Mesenteric fat pad (tissue), 1 donor: ENCODE data around the gene FKBP14. TPM values are rescaled to one million over a fixed set of nuclear protein-coding genes. Genes with fewer than 3 reads are reported as not detected.
"Not testable (repeated sequence)": the region's sequence is repeated elsewhere in the genome, so short reads cannot be mapped to it uniquely, and the experiment has no call there.

Experiments
- DNase-seq: peaks from one replicate; pipeline ENCODE4 v3.0.0-alpha.2; 2020; ENCODE audit warnings: low spot score
- total RNA-seq: library from RNA; stranded (reverse); fragmentation: NEBNext Ultra II Directional; extraction: Animal tissue kit (Norgen Biotek cat#: 25700); gene quantifications from one replicate; pipeline ENCODE4 v1.2.1, GENCODE V29; 2021
- donor health status: DM: yes; HTN: yes; CAD: no.

Gene FKBP14
- total RNA-seq, 1 donor from 2014 or later, result 19.8 TPM

DNA sequence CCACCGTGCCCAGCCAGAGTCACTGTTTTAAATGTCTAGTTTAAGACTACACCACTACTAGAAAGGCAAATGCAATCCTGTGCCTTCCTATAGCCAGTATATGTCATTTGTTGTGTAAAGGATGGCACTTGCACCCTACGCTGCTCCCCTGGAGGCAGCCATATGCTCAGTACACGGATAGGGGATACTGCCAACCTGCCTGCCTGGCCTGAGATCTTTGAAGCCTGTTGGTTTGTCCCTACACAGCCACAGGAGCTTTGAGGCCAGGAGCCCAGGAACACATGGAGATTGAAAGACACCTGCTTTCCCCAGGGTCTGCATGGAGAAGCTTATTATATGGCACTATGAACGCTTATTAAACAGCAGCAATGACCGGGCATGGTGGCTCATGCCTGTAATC lies 34.6 kb downstream of the FKBP14 start:
- no peak for DNase-seq

DNA sequence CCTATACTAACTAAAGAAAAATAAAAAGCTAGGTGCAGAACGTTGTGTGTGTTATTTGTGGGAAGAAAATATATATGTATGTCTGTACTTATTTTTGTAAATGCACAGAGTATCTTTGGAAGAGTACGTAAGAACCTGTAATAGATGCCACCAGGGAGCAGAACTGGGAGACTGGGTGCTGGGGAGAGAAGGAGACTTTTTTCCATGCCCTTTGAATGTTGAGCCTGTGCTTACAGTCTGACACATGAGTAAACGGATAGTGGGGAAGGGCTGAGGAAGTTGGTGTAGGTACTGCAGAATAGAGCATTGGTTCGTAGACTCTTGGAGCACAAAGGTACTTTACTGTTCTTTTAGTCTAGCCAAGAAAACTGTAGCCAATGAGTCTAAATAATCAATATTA lies 35.6 kb downstream of the FKBP14 start:
- no peak for DNase-seq

DNA sequence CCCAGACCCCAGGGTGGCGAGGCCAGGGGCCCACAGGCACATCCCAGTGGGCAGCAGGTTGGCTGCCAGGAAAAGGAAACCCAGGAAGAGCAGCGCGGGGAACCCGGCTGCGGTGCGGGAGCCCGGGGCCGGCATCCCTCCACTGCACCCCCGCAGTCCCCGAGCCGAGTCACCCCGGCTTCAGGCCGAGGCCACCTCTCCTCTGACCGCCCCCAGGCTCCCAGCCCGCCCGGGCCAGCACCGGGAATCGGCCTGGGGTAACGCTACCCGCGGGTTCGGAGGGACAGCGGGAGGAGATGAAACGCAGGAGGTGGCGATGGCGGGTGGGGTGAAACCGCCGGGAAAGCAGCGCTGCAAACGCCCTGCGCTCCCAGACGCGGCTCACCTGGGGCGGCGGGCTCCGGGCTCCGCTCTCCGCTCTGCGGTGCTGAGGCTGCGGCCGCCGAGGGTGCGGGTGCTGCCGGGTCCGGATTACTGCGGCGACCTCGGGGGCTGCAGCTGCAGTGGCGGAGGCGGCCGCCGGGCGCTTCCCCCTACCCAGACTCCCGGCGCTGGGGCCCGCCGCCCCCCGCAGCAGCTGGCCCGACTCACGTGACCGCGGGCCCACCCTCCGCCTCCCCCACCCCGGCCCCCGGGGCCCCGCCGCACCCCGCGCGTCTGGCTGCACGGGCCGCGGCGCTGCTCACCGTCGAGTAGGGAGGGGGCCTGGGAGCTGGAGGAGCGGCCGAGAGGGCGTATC lies 37.1 kb downstream of the FKBP14 start, which contains the start of gene SCRN1:
TSS of gene SCRN1 (minus strand) at position 545 of the 739 bp plus-strand sequence. CDS start 20,734 bp downstream, outside the sequence.
- DNase-seq, result no peak

DNA sequence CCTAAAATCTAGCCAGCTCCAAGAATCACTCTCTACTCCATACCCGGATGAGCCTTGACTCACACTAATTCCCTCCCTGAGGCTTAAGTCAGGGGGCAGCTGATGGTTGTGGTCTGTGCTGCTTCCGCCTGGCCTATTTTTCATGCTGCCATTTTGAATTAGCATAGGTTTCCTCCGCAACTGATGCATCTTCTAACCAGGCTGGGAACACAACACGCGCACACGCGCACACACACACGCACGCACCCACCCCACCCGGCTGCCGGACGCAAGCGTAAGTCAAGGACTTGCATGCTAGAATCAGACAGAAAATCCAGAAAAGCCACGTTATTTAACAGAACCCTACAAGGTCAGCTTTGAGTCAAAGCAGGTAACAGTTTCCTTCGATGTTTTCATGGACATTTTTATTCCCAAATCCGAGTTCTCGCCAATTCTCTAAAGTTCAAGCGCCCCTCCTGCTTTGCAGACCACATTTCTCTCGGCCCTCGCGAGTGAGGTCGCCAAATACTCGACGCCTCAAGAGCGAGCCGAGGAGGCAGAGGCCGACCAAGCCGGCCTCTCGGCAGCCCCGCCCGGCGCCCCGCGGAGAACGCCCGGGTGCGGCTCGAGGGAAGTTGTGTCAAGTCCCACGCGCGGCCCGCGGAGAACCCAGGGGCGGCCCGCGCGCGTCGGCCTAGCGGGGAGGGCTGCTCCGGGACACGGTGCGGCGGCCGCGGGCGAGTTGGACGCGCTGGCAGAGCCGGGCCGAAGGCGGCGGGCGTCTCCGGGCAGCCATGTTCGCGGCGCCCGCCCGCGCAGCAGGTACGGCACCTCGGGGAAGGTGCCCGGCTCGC lies 37.9 kb downstream of the FKBP14 start:
- no peak for DNase-seq

DNA sequence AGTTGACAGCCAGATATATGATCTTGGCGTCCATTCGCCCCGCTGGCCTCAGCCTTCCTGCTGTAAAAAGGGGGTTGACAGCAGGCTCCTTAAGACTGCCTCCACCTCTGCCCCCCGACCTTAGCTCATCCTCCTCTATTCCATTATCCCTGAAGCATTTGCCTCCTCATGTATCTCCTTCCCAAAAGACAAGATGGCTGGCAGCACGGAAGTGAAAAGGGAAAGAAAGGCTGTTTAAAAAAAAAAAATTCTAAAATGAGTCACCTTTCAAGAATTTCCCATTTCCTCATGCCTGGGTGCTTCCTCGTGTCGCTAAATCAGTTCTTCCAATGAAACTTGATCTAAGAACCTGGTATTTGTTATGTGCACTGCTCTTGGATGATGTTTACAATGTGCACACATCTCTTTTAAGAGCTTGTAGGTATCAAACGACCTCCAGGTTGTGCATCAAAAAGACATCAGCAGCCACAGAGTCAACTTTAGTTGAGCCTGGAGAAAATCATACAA lies 38.6 kb downstream of the FKBP14 start:
- no peak for DNase-seq

DNA sequence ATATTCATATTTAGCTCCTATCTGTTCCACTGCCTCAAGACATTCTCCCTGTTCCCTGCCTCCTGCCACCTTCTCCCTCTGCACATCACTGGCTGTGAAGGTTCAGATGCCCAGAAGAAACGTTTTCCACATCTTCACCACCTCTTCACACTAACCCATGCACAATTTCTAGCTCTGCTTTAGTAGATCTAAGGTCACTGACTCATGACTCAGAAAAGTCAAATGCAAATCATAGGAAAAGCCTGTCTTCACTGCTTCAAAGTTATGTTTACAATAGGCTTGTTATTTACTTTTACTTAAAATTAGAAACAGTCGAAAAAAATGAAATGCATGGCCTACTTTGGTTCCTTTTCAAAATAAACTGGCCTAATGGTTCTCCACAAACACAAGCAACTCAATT lies 39.4 kb downstream of the FKBP14 start:
- no peak for DNase-seq

DNA sequence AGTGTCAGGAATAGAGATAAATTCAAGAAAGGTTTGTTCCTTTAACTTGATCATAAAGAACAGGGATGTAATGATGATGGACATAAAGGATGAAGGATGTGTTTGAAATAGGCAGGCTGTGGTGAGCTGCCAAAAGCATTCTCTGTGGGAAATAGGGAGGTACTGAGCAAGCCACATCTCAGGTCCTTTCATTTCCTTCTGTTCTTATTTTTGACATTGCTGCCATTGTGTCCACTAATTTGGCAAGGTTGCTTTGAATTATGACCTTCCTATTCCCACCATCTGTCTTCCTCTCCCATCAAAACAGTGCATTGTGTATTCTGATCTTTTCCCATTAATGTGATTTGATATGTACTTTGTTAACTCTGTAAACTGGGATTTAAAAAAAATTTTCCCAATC lies 46.4 kb downstream of the FKBP14 start:
- no peak for DNase-seq

DNA sequence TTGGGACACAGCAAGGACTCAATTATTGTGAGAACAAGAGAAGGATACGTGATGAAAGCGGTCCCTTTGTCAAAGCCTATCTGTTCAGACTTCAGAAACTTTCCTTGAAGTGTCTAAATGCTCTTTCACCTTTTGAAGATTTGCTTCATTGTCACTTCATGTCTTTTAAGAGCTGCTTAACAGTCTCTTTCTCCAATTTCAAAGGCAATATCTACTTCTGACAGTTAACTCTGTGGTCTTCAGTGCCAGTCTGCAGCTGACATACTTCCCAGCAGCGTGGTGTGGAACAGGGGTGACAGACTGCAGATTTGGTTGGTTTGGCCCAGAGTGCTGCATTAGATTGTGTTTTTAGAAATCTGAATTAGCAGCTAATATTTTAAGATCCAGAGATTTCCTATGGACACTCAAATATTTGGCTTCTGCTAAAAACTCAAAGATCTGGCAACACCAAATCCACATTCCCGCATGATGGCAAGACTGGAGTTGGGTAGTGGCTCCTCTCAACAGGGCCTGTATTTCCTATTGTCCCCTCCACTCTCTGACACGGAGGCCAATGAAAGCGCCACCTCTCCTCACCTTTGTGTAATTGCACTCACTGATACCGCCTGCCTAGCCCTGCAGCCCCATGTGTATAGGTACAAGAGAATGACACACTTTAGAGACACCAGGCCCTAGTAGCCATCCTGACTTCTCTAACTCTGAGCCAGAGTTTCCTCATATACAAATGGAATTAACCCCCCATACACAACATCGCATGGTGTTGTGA lies 48.4 kb downstream of the FKBP14 start:
- DNase-seq, result no peak

DNA sequence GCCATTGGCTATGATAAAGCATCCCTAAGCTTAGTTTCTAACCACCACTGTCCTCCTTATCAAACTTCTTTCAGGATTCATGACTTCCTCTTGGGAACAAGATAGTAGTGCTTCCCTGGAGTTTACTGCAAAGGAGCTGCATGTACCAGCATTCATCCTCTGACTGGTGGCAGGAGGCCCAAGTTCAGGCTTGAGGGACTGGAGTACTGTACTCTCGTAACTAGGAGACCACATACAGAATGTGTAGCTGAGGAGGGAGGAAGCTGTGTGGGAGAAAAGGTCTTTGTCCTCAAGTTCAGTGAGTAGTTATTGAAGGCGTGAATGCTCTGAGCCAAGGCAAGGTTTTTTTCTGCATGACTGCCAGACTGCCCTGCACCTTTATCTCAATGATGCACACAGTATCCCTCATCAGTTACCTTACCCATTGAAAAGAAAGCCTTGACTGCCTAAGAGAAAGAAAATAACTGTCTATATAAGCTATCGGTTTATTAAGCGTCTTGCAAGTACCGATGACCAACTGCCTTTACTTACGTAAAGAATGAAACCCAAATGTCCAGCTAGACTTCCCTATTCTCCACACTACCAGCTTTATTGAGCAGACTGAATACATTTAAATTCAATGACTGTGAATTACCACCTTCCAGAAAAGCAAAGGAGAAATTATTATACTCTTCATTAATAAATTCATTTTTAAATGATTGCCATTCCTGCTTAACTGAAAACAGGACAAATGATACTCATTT lies 49.7 kb downstream of the FKBP14 start:
- DNase-seq, result no peak

DNA sequence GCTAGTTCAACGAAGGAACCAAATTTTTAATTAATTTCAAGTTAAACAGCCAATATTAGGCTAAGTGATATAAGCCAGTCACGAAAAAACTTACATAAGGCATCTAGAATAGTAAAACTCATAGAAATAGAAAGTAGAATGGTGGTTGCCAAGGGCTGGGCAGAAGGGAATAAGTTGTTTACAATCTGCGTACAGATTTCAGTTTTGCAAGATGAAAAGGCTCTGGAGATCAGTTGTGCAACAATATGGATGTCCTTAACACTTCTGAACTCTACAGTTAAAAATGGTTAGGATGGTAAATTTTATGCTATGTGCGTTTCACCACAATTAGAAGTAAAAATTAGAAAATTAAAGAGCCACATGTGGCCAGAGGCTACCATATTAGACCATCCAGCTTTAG lies 50.2 kb downstream of the FKBP14 start:
- no peak for DNase-seq

DNA sequence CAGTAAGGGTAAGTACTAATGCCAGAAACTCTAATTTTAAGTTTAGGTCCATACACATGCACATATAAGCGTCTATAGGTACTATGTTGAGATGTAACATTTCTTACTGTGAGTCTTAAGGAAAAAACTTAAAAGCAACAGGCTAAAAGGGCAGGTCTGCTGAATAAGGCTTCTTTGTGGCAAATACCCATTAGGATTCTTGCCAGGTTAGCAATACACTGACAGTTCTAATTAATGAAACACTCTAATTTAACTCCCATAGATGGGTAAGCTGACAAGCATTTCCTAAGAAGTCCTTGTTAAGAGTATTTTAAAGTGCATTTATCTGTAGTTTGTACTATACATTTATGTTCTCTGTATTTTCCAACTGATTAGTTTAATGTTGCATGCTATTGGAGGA lies 50.9 kb downstream of the FKBP14 start:
- DNase-seq, result no peak

DNA sequence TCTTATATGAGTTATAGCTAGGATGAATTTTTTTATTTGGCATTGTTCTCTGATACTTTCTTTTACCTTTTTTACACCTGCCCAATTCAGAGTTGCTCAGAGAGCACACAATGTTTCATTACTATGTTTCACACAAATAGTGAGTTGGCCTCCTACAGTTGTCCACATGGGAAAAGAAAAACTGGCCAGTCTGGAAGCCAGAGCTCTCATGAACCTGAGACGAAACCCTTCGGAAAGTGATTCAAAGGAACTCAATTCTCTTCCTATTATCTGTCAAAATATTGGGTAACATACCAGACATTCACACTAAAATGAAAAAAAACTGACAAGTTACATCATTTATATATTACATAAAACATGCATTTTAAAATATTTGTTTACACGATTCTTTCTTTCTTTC lies 52.2 kb downstream of the FKBP14 start:
- no peak for DNase-seq

DNA sequence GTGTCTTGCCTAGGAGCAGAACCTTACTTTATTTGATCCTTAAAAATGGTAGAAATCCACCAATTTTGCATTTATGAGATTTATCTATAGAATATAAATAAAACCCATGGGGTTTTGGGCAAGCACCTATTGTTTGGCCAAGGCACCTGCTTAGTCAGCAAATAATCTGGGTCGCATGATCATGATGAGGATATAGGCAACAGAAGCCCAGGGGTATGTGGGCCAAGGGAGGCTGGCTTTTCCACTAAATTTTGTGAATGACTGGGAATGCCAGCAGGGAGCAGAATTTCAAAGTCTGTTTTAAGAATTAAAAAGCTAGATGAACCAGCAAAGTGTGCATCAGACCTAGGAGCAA lies 54.2 kb downstream of the FKBP14 start:
- no peak for DNase-seq

DNA sequence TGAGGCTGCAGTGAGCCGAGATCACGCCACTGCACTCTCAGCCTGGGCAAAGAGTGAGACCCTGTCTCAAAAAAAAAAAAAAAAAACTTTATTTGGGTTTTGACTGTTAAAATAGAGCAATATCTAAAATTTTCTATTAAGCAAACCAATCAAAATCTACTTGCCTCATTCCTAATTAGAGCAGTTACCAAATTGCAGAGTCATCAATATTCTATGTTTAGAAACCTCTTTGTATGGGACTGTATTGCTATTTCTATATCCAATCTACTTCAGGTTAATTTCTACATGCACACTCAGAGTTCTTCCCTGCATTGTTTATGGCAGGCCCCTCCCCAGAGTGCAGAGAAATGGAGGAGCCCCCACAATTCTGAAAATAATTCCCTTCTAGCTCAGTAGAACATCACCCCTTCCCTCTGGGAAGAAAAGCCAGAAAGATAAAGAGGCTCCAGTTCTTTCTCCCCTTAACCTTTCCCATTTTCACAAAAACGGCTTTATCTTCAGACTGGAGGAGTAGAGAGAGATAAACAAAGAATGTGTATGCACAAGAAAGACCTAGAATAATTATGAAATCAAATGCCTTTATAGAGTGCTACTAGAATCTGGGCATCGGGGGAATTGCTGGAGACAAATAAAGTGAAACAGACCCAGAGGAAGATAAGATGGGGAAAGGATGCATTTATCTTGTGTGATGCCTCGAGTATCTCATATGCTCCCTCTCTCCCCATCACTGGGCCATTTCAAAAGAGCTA lies 54.8 kb downstream of the FKBP14 start:
- no peak for DNase-seq

DNA sequence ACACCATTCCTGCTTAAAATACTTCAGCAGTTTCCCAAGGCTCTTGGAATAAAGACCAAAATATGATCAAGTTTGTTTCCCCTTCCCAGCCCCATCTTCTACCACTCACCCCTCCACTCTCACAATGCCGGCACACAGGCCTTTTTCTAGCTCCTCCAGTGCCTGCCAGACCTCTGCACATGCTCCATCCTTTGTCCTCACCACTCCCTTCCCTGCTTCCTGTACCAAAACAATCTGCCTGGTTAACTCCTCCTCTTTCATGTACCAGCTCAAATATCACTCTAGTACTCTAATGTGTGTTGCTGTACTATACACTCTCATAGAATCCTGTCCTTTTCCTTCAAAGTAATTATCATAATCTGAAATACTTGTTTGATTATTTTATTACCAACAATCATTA lies 56.3 kb downstream of the FKBP14 start:
- no peak for DNase-seq

DNA sequence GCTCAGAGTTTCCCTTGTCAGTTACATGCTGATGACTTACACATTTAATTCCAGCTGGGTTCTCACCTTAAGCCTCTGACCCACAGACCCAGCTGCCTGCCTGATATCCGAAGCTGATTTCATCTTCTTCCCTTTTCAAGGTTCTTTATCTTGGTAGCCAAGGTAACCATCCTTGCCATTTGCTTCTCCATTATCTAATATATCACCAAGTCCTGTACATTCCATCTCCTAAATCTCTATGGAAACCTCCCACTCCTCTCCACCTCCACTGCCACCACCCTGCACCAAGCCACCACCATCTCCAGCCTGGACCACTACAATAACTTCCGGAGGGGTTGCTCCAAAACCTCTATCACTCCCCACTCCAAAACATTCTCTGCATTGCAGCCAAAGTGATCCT lies 56.8 kb downstream of the FKBP14 start:
- DNase-seq, result no peak

DNA sequence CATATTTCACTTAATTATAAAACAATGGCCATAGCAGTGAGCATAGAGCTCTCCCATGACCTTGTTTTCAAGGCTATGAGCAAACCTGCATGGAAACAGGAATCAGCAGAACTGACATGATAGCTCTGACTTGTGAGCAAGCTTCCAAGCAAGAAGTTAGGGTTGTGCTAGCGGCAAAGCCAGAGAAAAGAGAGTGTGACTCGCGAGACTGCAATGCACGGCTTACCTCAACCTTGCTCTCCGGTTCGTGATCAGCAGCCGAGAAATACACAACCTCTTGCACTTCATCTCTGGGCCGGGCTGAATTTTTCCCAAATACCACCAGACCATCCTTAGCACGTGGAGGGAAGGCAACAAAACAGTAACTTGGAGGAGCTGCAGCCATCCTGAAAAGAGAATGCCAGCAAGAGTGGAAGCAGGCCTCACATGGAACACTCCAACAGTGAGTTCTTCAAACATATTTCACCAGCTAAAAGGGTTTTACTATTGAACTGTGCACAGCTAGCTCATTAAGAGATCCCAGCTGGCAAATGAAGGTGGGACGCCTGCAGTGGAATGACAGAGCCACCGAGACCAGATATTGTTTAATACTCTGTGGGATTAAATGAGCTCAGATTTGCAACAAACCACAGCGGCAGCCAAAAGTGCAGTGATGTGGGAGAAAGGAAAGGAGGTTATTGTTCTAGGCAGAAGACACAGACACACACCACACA lies 57.7 kb downstream of the FKBP14 start:
- DNase-seq, result no peak

DNA sequence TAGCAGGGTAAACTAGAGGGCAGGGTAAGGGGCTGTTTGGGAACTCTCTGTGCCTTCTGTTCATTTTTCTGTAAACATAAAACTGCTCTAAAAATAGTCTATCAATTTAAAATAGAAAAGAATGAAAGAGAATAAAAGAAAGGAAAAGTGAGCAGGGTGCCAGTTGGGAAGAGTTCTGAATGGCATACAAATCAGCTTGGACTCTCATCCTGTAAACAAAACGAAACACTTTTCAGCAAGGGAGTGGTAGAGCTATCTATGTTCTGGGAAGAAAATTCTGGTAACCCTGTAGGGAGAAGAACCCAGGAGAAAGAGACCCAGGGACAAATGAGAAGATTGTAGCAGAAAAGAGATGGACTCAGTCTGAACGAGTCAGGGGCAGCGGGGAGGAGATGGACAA lies 61.5 kb downstream of the FKBP14 start:
- DNase-seq, result no peak

DNA sequence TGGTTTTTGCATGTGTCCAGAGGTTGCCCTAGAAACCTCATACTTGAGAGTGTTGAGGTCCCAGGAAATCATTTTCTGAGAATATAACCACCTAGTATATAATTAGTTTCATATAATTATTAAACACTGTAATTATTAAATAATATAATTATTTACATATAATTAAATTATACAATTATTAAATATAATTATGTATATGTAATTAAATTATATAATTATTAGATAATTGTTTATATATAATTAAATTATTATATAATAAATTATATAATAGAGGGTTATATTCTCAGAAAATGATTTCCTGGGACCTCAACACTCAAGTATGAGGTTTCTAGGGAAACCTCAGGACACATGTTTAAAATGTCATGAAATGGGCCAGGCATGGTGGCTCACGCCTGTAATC lies 64.5 kb downstream of the FKBP14 start:
- no peak for DNase-seq

DNA sequence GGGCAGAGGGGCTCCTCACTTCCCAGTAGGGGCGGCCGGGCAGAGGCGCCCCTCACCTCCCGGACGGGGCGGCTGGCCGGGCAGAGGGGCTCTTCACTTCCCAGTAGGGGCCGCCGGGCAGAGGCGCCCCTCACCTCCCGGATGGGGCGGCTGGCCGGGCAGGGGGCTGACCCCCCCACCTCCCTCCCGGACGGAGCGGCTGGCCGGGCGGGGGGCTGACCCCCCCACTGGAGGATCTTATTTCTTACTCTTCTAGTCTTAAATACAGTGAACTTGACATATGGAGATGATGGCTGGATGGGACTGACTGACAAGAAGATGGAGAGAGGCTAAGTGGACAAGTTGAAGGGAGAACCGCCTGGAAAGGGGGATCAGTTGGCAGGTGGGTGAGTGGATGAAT lies 64.9 kb downstream of the FKBP14 start:
- DNase-seq, result not testable (repeated sequence)
